ENCODE data around the gene STAT4. TPM values are rescaled to one million over a fixed set of nuclear protein-coding genes. Genes with fewer than 3 reads are reported as not detected.

STAT4 gene
- total RNA-seq, 1 donor from 2014 or later = 1.6 TPM

- peaks cover 56% of the 10 kb centered on the region for H3K4me1 Mint-ChIP-seq (ENCODE audit: low read depth, unreplicated experiment)
- Histone ChIP-seq H3K27ac (ENCODE audit: low read depth, low read length) (peak overlapping the region; percentile 16), H3K79me2 (ENCODE audit: insufficient read depth, low read length) (no peaks in the 10 kb centered on the region), H4K20me1 (ENCODE audit: insufficient read depth, low read length) (peaks cover 22% of the 10 kb centered on the region), H3K4me2 (ENCODE audit: low read length) (peak overlapping the region; percentile 57), H2AFZ (ENCODE audit: low read depth, low read length) (no peak overlapping the region), H3K36me3 (ENCODE audit: insufficient read depth, low read length) (peaks cover 71% of the 10 kb centered on the region), H3K27me3 (ENCODE audit: insufficient read depth, low read length) (no peaks in the 10 kb centered on the region), H3K9ac (ENCODE audit: low read length) (no peak overlapping the region), H3K4me3 (ENCODE audit: insufficient read depth, low read depth, low read length) (no peak overlapping the region), H3K9me3 (ENCODE audit: insufficient read depth, low read depth, low read length) (no peaks in the 10 kb centered on the region), H3K4me1 (ENCODE audit: insufficient read depth, low read length) (peaks cover 32% of the 10 kb centered on the region)
- H3K36me3 Mint-ChIP-seq (ENCODE audit: low read depth, unreplicated experiment) = peaks cover 46% of the 10 kb centered on the region
- FAIRE-seq (no peak), DNase-seq (ENCODE audit: low read depth) (no peak)
- TF ChIP-seq EZH2 (IDR thresholded peaks at IDR 0.05; ENCODE audit: insufficient read depth, low read length) = no peak
- TF ChIP-seq CTCF (IDR thresholded peaks at IDR 0.05; ENCODE audit: insufficient read depth, low read depth, low read length) = no peak
- H3K9me3 Mint-ChIP-seq (ENCODE audit: unreplicated experiment) = no peaks in the 10 kb centered on the region
- peak overlapping the region; percentile 63 for H3K27ac Mint-ChIP-seq (ENCODE audit: unreplicated experiment)
- H3K4me3 Mint-ChIP-seq (ENCODE audit: unreplicated experiment) = no peak overlapping the region
- no peaks in the 10 kb centered on the region for H3K27me3 Mint-ChIP-seq (ENCODE audit: low read depth, unreplicated experiment)
Observed at GRCh38 chr2:190980630-190981209, 170.1 kb downstream of the STAT4 start.

- FAIRE-seq (no peak), DNase-seq (ENCODE audit: low read depth) (peak; percentile 70)
- Histone ChIP-seq H3K9me3 (ENCODE audit: insufficient read depth, low read depth, low read length) (no peaks in the 10 kb centered on the region), H3K27me3 (ENCODE audit: insufficient read depth, low read length) (no peaks in the 10 kb centered on the region), H3K79me2 (ENCODE audit: insufficient read depth, low read length) (no peaks in the 10 kb centered on the region), H2AFZ (ENCODE audit: low read depth, low read length) (no peak overlapping the region), H3K4me3 (ENCODE audit: insufficient read depth, low read depth, low read length) (no peak overlapping the region), H4K20me1 (ENCODE audit: insufficient read depth, low read length) (peaks cover 22% of the 10 kb centered on the region), H3K9ac (ENCODE audit: low read length) (peak overlapping the region; percentile 9), H3K36me3 (ENCODE audit: insufficient read depth, low read length) (peaks cover 71% of the 10 kb centered on the region), H3K4me2 (ENCODE audit: low read length) (peak overlapping the region; percentile 57), H3K27ac (ENCODE audit: low read depth, low read length) (peak overlapping the region; percentile 16), H3K4me1 (ENCODE audit: insufficient read depth, low read length) (peaks cover 29% of the 10 kb centered on the region)
- Mint-ChIP-seq H3K36me3 (ENCODE audit: low read depth, unreplicated experiment) (peaks cover 47% of the 10 kb centered on the region), H3K27me3 (ENCODE audit: low read depth, unreplicated experiment) (no peaks in the 10 kb centered on the region), H3K27ac (ENCODE audit: unreplicated experiment) (peak overlapping the region; percentile 89), H3K4me1 (ENCODE audit: low read depth, unreplicated experiment) (peaks cover 56% of the 10 kb centered on the region), H3K9me3 (ENCODE audit: unreplicated experiment) (no peaks in the 10 kb centered on the region), H3K4me3 (ENCODE audit: unreplicated experiment) (no peak overlapping the region)
- TF ChIP-seq CTCF (IDR thresholded peaks at IDR 0.05; ENCODE audit: insufficient read depth, low read depth, low read length) = no peak
- TF ChIP-seq EZH2 (IDR thresholded peaks at IDR 0.05; ENCODE audit: insufficient read depth, low read length) = no peak
Observed at GRCh38 chr2:190979906-190980629, 170.7 kb downstream of the STAT4 start.

Other genes with a start within 250 kb of the STAT4 start
- 377 and 447 TPM in 2 replicates for gene STAT1, start 136.8 kb downstream of the STAT4 start, total RNA-seq
- 95.7 TPM in 2 replicates for gene MYO1B, start 94.4 kb upstream of the STAT4 start, total RNA-seq